ENCODE results near the gene MEGF11.

Gene MEGF11

GRCh38 chr15:66080717-66081398 is 172.7 kb downstream of the MEGF11 start:
- FAIRE-seq = no peak

- no peak for FAIRE-seq
Observed at GRCh38 chr15:66078929-66079275, 174.6 kb downstream of the MEGF11 start.

GRCh38 chr15:66078196-66078928 is 175.2 kb downstream of the MEGF11 start:
- FAIRE-seq = no peak

- FAIRE-seq = no peak
Observed at GRCh38 chr15:66077320-66077663, 176.3 kb downstream of the MEGF11 start.

GRCh38 chr15:66076591-66077319 is 176.8 kb downstream of the MEGF11 start:
- no peak for FAIRE-seq

GRCh38 chr15:66075947-66076346 is 177.6 kb downstream of the MEGF11 start:
- no peak for FAIRE-seq

- no peak for FAIRE-seq
Observed at GRCh38 chr15:66072616-66073361, 180.8 kb downstream of the MEGF11 start.

GRCh38 chr15:66071921-66072295 is 181.6 kb downstream of the MEGF11 start:
- no peak for FAIRE-seq

- no peak for FAIRE-seq
Observed at GRCh38 chr15:66071160-66071920, 182.2 kb downstream of the MEGF11 start.

GRCh38 chr15:66070220-66070934 is 183.2 kb downstream of the MEGF11 start:
- FAIRE-seq = no peak

GRCh38 chr15:66069751-66070150 is 183.8 kb downstream of the MEGF11 start:
- FAIRE-seq = no peak

GRCh38 chr15:66068801-66069200 is 184.7 kb downstream of the MEGF11 start:
- no peak for FAIRE-seq

- no peak for FAIRE-seq
Observed at GRCh38 chr15:66067687-66068086, 185.9 kb downstream of the MEGF11 start.

- no peak for FAIRE-seq
Observed at GRCh38 chr15:66066481-66066880, 187.1 kb downstream of the MEGF11 start.

- FAIRE-seq = no peak
Observed at GRCh38 chr15:66066005-66066404, 187.5 kb downstream of the MEGF11 start.

- no peak for FAIRE-seq
Observed at GRCh38 chr15:66065325-66065724, 188.2 kb downstream of the MEGF11 start.

- no peak for FAIRE-seq
Observed at GRCh38 chr15:66063147-66063546, 190.4 kb downstream of the MEGF11 start.

- FAIRE-seq = no peak
Observed at GRCh38 chr15:66057089-66057488, 196.5 kb downstream of the MEGF11 start.

- FAIRE-seq = no peak
Observed at GRCh38 chr15:66053991-66054390, 199.6 kb downstream of the MEGF11 start.

- no peak for FAIRE-seq
Observed at GRCh38 chr15:66051833-66052232, 201.7 kb downstream of the MEGF11 start.

- no peak for FAIRE-seq
Observed at GRCh38 chr15:66050264-66050663, 203.3 kb downstream of the MEGF11 start.

GRCh38 chr15:66049353-66049752 is 204.2 kb downstream of the MEGF11 start:
- no peak for FAIRE-seq
